Stomach (tissue), 9 donors: ENCODE data around the gene CERT1. TPM values are rescaled to one million over a fixed set of nuclear protein-coding genes. Genes with fewer than 3 reads are reported as not detected.
"Not testable (repeated sequence)": the region's sequence is repeated elsewhere in the genome, so short reads cannot be mapped to it uniquely, and the experiment has no call there.

ENCODE experiments used
- DNase-seq, 2 donors: peaks; one replicate each; pipeline versions ENCODE4 v3.0.0 to v3.0.0-alpha.2; 2013 to 2019
- H3K27ac ChIP-seq, 5 donors: fragments of 200-600 bp in 4 of 5; sonication (generic) in 4 of 5; one replicate each; pipeline ENCODE4 v1.5.1; 2013 to 2019; ENCODE audit warnings: mild to moderate bottlenecking in 1 of 5, moderate library complexity in 1 of 5
- H3K27me3 ChIP-seq, 3 donors: fragments of 200-600 bp; sonication (generic); one replicate each; pipeline ENCODE4 v1.5.1; 2017 to 2019; ENCODE audit warnings: mixed run types in 1 of 3
- H3K36me3 ChIP-seq, 4 donors: fragments of 200-600 bp; sonication (generic); 1 replicate in 3 of 4; 2 replicates in 1 of 4; pipeline ENCODE4 v1.5.1; 2016 to 2019
- H3K4me1 ChIP-seq, 4 donors: fragments of 200-600 bp; sonication (generic); one replicate each; pipeline ENCODE4 v1.5.1; 2016 to 2019
- H3K4me3 ChIP-seq, 4 donors: fragments of 200-600 bp; sonication (generic) in 3 of 4; one replicate each; pipeline ENCODE4 v1.5.1; 2016 to 2019; ENCODE audit warnings: mild to moderate bottlenecking in 1 of 4
- H3K9me3 ChIP-seq, 4 donors: fragments of 200-600 bp; sonication (generic); one replicate each; pipeline ENCODE4 v1.5.1; 2016 to 2019
- CTCF ChIP-seq, 7 experiments: fragments of 450-650 bp in 4 of 7; fragments of 200-600 bp in 3 of 7; sonication (generic) in 3 of 7; IDR thresholded peaks; one replicate each; pipeline ENCODE4 v1.5.1; 2016 to 2019; ENCODE audit warnings: antibody characterized with exemption in 7 of 7, control low read depth in 2 of 7, mild to moderate bottlenecking in 1 of 7
- EP300 ChIP-seq: sonication (generic); formaldehyde crosslinking; IDR thresholded peaks from one replicate; pipeline ENCODE4 v1.6.1; 2017; ENCODE audit warnings: antibody characterized with exemption
- POLR2A ChIP-seq, 4 donors: fragments of 450-650 bp; IDR thresholded peaks; one replicate each; pipeline ENCODE4 v1.6.1; 2016; ENCODE audit warnings: antibody characterized with exemption in 4 of 4, control low read depth in 2 of 4, mild to moderate bottlenecking in 1 of 4, moderate library complexity in 1 of 4
- POLR2AphosphoS5 ChIP-seq, 3 donors: sonication (generic); formaldehyde crosslinking; IDR thresholded peaks; one replicate each; pipeline ENCODE4 v1.6.1; 2016; ENCODE audit warnings: antibody characterized with exemption in 3 of 3
- WGBS, 5 donors: extraction: QIAGEN DNeasy Blood & Tissue Kit in 3 of 5; methylation state at CpG; one replicate each; pipeline versions ENCODE4 v1.1.5 to v1.1.7; 2013 to 2018; 5-methylcytosine and 5-hydroxymethylcytosine counted together
- intact Hi-C: fragments of 100-400 bp; cut with DNase I; formaldehyde crosslinking; loops from one replicate; pipeline ENCODE4 v1.15.1; 2023; ENCODE audit warnings: low total_unique reads
- polyA plus RNA-seq, 3 donors: library from polyadenylated mRNA; stranded (reverse); fragments of 200-250 nt; gene quantifications; one replicate each; pipeline ENCODE4 v1.2.3, GENCODE V29; 2013
- total RNA-seq, 5 donors: library from RNA; depleted of rRNA; stranded (reverse); fragments of >200 nt; gene quantifications; one replicate each; pipeline versions ENCODE4 v1.1.0 to v1.2.3, GENCODE V29; 2014 to 2016
- donor health status: healthy with polysubstance abuse.
- donor health status: Bipolar disorder and iron deficiency.
- donor health status: healthy.

Gene CERT1
- total and polyA plus RNA-seq, 8 donors, result 7.3 to 81.0 (median 28.5) TPM

- Histone ChIP-seq H3K27ac (peak overlapping the region in 4 of 5 donors; percentile 86 to 92 (median 91)), H3K9me3 (no peaks in the 10 kb centered on the region), H3K4me1 (peaks cover 9 to 74% (median 53%) of the 10 kb centered on the region in 4 donors), H3K4me3 (peak overlapping the region; percentile 75 to 93 (median 85)), H3K36me3 (peaks cover 0 to 4% (median 3%) of the 10 kb centered on the region in 4 donors), H3K27me3 (no peaks in the 10 kb centered on the region)
- peak in 1 of 2 donors; percentile 63 for DNase-seq
- intact Hi-C loops, result no loop called here
- 0 to 3% (median 0%) methylated on average over 1 of the region's 1 CpG for WGBS, 5 donors
- TF ChIP-seq EP300 (no peak), CTCF (IDR thresholded peaks at IDR 0.05) (no peak), POLR2AphosphoS5 (IDR thresholded peaks at IDR 0.05) (no peak)
Measured at GRCh38 chr5:75509956-75510355, 1.5 kb downstream of the CERT1 start.

GRCh38 chr5:75509546-75509945 lies 1.9 kb downstream of the CERT1 start:
- H3K4me1 ChIP-seq, result peaks cover 9 to 70% (median 51%) of the 10 kb centered on the region in 4 donors
- peaks cover 0 to 8% (median 6%) of the 10 kb centered on the region in 4 donors for H3K36me3 ChIP-seq

GRCh38 chr5:75507841-75508240 lies 3.6 kb downstream of the CERT1 start:
- no peak for DNase-seq
- H3K27me3 ChIP-seq, result no peaks in the 10 kb centered on the region
- peaks cover 0 to 10% (median 8%) of the 10 kb centered on the region in 4 donors for H3K36me3 ChIP-seq
- no peak overlapping the region for H3K4me3 ChIP-seq
- H3K9me3 ChIP-seq, result no peaks in the 10 kb centered on the region
- intact Hi-C loops, result no loop called here
- no peak overlapping the region for H3K27ac ChIP-seq
- 28 to 67% (median 43%) methylated on average over 1 of the region's 1 CpG for WGBS, 5 donors
- TF ChIP-seq POLR2A (IDR thresholded peaks at IDR 0.05), result no peak
- no peak for TF ChIP-seq POLR2AphosphoS5 (IDR thresholded peaks at IDR 0.05)
- TF ChIP-seq CTCF (IDR thresholded peaks at IDR 0.05), result no peak
- no peak for TF ChIP-seq EP300
- H3K4me1 ChIP-seq, result peaks cover 4 to 53% (median 39%) of the 10 kb centered on the region in 4 donors

More at GRCh38 chr5:75509546-75509945, 1.9 kb downstream of the CERT1 start:
- H3K4me3 ChIP-seq, result peak overlapping the region; percentile 75 to 93 (median 85)
- peak overlapping the region in 4 of 5 donors; percentile 86 to 92 (median 91) for H3K27ac ChIP-seq
- no peak for TF ChIP-seq POLR2A (IDR thresholded peaks at IDR 0.05)
- no peak for TF ChIP-seq EP300
- TF ChIP-seq POLR2AphosphoS5 (IDR thresholded peaks at IDR 0.05), result no peak
- no peak for TF ChIP-seq CTCF (IDR thresholded peaks at IDR 0.05)
- WGBS, 5 donors, result 40 to 53% (median 51%) methylated on average over 4 of the region's 4 CpGs
- intact Hi-C loops, result no loop called here
- DNase-seq, result no peak
- H3K27me3 ChIP-seq, result no peaks in the 10 kb centered on the region
- H3K9me3 ChIP-seq, result no peaks in the 10 kb centered on the region

GRCh38 chr5:75505112-75505511 lies 6.3 kb downstream of the CERT1 start:
- H3K9me3 ChIP-seq, intact Hi-C loops, H3K27me3 ChIP-seq, H3K27ac ChIP-seq, H3K4me3 ChIP-seq, DNase-seq: not testable (repeated sequence)
- Histone ChIP-seq H3K36me3 (peaks cover 0 to 10% (median 8%) of the 10 kb centered on the region in 4 donors), H3K4me1 (peaks cover 0 to 50% (median 29%) of the 10 kb centered on the region in 4 donors)
- whole genome bisulfite sequencing, 5 donors, result 85 to 96% (median 94%) methylated on average over 5 of the region's 5 CpGs

GRCh38 chr5:75498875-75499274 lies 12.6 kb downstream of the CERT1 start:
- WGBS, 5 donors, result 82 to 100% (median 98%) methylated on average over 1 of the region's 1 CpG
- H3K4me3 ChIP-seq, H3K27me3 ChIP-seq, intact Hi-C loops, H3K9me3 ChIP-seq, DNase-seq, H3K27ac ChIP-seq: not testable (repeated sequence)
- H3K4me1 ChIP-seq, result peaks cover 0 to 12% (median 6%) of the 10 kb centered on the region in 4 donors
- peaks cover 5 to 21% (median 20%) of the 10 kb centered on the region in 4 donors for H3K36me3 ChIP-seq
